GM19372 (cell line): ENCODE measurements around the gene CR1L.
"Not testable (repeated sequence)": the region's sequence is repeated elsewhere in the genome, so short reads cannot be mapped to it uniquely, and the experiment has no call there.

Experiments
- ATAC-seq: cut with Tn5 transposase; IDR thresholded peaks from one replicate; pipeline ENCODE4 v1.9.1; 2021; ENCODE audit warnings: mild to moderate bottlenecking, low read depth, moderate library complexity; ENCODE audit not compliant: unreplicated experiment

CR1L gene

GRCh38 chr1:207766569-207766968 lies 121.6 kb downstream of the CR1L start:
- ATAC-seq = no peak

GRCh38 chr1:207770514-207770913 lies 125.6 kb downstream of the CR1L start:
- not testable (repeated sequence) for ATAC-seq
